Measurements from ENCODE around the gene FOXP1.

The FOXP1 gene

DNA sequence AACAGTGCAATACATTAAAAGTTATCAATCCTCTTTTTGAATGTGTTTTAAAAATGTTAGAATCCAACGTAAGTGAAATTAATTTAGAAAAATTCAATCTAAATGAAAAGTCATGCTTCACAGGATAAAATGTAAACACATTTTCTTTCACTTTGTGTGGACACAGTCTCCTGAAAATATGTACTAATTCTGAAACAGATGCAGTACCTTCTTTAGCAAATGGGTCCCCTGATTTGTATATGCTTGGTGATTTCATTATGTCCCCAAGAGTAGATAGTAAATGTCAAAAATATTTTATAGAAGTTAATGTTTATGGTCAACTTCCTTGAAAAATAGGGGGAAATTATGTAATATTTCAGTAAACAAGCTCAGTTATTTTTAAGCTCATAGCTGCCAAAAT is 28.9 kb downstream of the FOXP1 start:
- Histone ChIP-seq H3F3A (ENCODE audit: insufficient read depth) (no peaks in the 10 kb centered on the region), H3K9me2 (replicated peaks; ENCODE audit: insufficient read depth, low read length) (no peaks in the 10 kb centered on the region), H3K9me3 (ENCODE audit: insufficient read depth, low read length) (no peaks in the 10 kb centered on the region), H3K27ac (ENCODE audit: low read depth, low read length) (no peak overlapping the region), H3K9ac (ENCODE audit: low read length) (no peak overlapping the region), H4K20me1 (ENCODE audit: low read depth, low read length) (no peaks in the 10 kb centered on the region), H3K36me3 (ENCODE audit: low read length) (no peaks in the 10 kb centered on the region), H3K4me2 (ENCODE audit: low read depth, low read length, poor library complexity, severe bottlenecking) (no peak overlapping the region), H3K27me3 (ENCODE audit: low read length) (no peaks in the 10 kb centered on the region), H3K4me3 (ENCODE audit: insufficient read depth, low read length, poor library complexity, severe bottlenecking) (no peak overlapping the region), H3K79me2 (ENCODE audit: insufficient read depth, low read length) (no peaks in the 10 kb centered on the region), H2AFZ (ENCODE audit: low read depth, low read length, severe bottlenecking) (no peak overlapping the region)
- TF ChIP-seq EZH2phosphoT487 (conservative IDR thresholded peaks at IDR 0.05; ENCODE audit: low read length) = no peak
- TF ChIP-seq, protein P1, sequence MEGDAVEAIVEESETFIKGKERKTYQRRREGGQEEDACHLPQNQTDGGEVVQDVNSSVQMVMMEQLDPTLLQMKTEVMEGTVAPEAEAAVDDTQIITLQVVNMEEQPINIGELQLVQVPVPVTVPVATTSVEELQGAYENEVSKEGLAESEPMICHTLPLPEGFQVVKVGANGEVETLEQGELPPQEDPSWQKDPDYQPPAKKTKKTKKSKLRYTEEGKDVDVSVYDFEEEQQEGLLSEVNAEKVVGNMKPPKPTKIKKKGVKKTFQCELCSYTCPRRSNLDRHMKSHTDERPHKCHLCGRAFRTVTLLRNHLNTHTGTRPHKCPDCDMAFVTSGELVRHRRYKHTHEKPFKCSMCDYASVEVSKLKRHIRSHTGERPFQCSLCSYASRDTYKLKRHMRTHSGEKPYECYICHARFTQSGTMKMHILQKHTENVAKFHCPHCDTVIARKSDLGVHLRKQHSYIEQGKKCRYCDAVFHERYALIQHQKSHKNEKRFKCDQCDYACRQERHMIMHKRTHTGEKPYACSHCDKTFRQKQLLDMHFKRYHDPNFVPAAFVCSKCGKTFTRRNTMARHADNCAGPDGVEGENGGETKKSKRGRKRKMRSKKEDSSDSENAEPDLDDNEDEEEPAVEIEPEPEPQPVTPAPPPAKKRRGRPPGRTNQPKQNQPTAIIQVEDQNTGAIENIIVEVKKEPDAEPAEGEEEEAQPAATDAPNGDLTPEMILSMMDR (IDR thresholded peaks at IDR 0.05; ENCODE audit: insufficient read depth, low read length, poor library complexity, severe bottlenecking) = no peak

DNA sequence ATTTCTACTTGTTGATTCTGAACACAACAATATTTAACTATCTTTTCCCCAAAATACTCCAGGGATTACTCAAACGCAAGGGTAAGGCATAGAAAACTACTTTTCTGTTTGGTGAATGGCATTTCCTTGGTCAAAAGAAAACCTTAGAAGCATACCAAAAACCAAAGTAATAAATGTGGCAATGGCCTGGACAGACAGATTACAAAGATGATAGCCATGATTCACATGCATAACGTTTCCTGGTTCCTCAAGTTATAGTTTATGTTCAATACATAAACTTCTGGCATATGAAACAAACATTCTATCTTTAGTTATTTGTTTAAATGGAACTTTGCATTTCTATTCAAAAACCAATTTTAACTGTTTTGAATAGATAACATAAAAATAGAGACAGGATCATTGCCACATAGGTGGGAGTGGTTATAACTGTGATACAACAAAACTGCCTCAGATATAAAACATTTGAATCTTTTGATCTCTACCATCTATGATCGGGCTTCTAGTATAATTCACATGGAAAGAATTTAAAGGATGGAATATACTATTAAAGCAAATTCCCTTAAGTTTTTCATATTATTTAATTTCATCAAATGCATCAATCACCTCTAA is 32.1 kb downstream of the FOXP1 start:
- TF ChIP-seq, protein P1 (IDR thresholded peaks at IDR 0.05; ENCODE audit: insufficient read depth, low read length, poor library complexity, severe bottlenecking) = no peak
- TF ChIP-seq EZH2phosphoT487 (conservative IDR thresholded peaks at IDR 0.05; ENCODE audit: low read length) = no peak
- Histone ChIP-seq H3K27ac (ENCODE audit: low read depth, low read length) (no peak overlapping the region), H2AFZ (ENCODE audit: low read depth, low read length, severe bottlenecking) (no peak overlapping the region), H4K20me1 (ENCODE audit: low read depth, low read length) (no peaks in the 10 kb centered on the region), H3K9ac (ENCODE audit: low read length) (no peak overlapping the region), H3K36me3 (ENCODE audit: low read length) (no peaks in the 10 kb centered on the region), H3K79me2 (ENCODE audit: insufficient read depth, low read length) (no peaks in the 10 kb centered on the region), H3K9me2 (replicated peaks; ENCODE audit: insufficient read depth, low read length) (no peaks in the 10 kb centered on the region), H3K27me3 (ENCODE audit: low read length) (no peaks in the 10 kb centered on the region), H3K4me3 (ENCODE audit: insufficient read depth, low read length, poor library complexity, severe bottlenecking) (no peak overlapping the region), H3K9me3 (ENCODE audit: insufficient read depth, low read length) (no peaks in the 10 kb centered on the region), H3K4me2 (ENCODE audit: low read depth, low read length, poor library complexity, severe bottlenecking) (no peak overlapping the region), H3F3A (ENCODE audit: insufficient read depth) (no peaks in the 10 kb centered on the region)

DNA sequence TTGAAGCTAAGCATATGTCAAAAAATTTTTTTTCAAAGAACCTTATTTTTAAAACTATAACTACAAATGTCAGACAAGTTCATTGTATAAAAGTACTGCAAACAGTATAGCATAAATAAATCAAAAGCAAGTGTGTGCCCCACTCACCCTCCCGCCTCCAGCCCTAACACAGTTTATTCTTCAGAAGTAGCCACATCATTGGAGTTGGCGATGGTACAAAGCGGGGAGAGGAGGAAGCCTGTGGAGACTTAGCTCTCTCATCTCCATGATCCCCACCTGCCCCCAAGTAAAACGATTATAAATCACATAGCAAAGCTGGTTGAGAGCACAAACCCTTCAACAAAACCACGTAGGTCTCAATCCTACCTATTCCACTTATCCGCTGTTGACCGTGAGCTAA is 33.6 kb downstream of the FOXP1 start:
- Histone ChIP-seq H3F3A (ENCODE audit: insufficient read depth) (no peaks in the 10 kb centered on the region), H4K20me1 (ENCODE audit: low read depth, low read length) (no peaks in the 10 kb centered on the region), H2AFZ (ENCODE audit: low read depth, low read length, severe bottlenecking) (no peak overlapping the region), H3K27me3 (ENCODE audit: low read length) (no peaks in the 10 kb centered on the region), H3K27ac (ENCODE audit: low read depth, low read length) (no peak overlapping the region), H3K79me2 (ENCODE audit: insufficient read depth, low read length) (no peaks in the 10 kb centered on the region), H3K4me2 (ENCODE audit: low read depth, low read length, poor library complexity, severe bottlenecking) (no peak overlapping the region), H3K9ac (ENCODE audit: low read length) (no peak overlapping the region), H3K4me3 (ENCODE audit: insufficient read depth, low read length, poor library complexity, severe bottlenecking) (no peak overlapping the region), H3K36me3 (ENCODE audit: low read length) (no peaks in the 10 kb centered on the region), H3K9me2 (replicated peaks; ENCODE audit: insufficient read depth, low read length) (no peaks in the 10 kb centered on the region), H3K9me3 (ENCODE audit: insufficient read depth, low read length) (no peaks in the 10 kb centered on the region)
- no peak for TF ChIP-seq EZH2phosphoT487 (conservative IDR thresholded peaks at IDR 0.05; ENCODE audit: low read length)
- TF ChIP-seq, protein P1 (IDR thresholded peaks at IDR 0.05; ENCODE audit: insufficient read depth, low read length, poor library complexity, severe bottlenecking) = no peak

Measured in SU-DHL-6 (cell line).